Measurements from ENCODE around the gene SVOP.

The SVOP gene

GRCh38 chr12:108895220-108895802 lies 125.6 kb downstream of the SVOP start:
- Histone ChIP-seq H3K9me3 (ENCODE audit: insufficient read depth, low read depth, low read length) (no peaks in the 10 kb centered on the region), H3K4me1 (ENCODE audit: insufficient read depth, low read length) (no peaks in the 10 kb centered on the region), H3K4me3 (ENCODE audit: low read length) (no peak overlapping the region), H3K9ac (ENCODE audit: low read depth, low read length) (no peak overlapping the region), H3K36me3 (ENCODE audit: insufficient read depth, low read depth, low read length) (no peaks in the 10 kb centered on the region), H3K27me3 (ENCODE audit: insufficient read depth, low read length) (no peaks in the 10 kb centered on the region; the same call in 1 of the 2 replicates), H3K27ac (ENCODE audit: low read length) (no peak overlapping the region)

- no peaks in the 10 kb centered on the region for H3K36me3 ChIP-seq (ENCODE audit: insufficient read depth, low read depth, low read length)
- H3K4me1 ChIP-seq (ENCODE audit: insufficient read depth, low read length): no peaks in the 10 kb centered on the region
- H3K27me3 ChIP-seq (ENCODE audit: insufficient read depth, low read length): no peaks in the 10 kb centered on the region
- no peaks in the 10 kb centered on the region for H3K9me3 ChIP-seq (ENCODE audit: insufficient read depth, low read depth, low read length)
- no peak overlapping the region for H3K9ac ChIP-seq (ENCODE audit: low read depth, low read length)
- no peak overlapping the region for H3K27ac ChIP-seq (ENCODE audit: low read length)
- H3K4me3 ChIP-seq (ENCODE audit: low read length): no peak overlapping the region
Observed at GRCh38 chr12:108890208-108890607, 130.7 kb downstream of the SVOP start.

- no peaks in the 10 kb centered on the region for H3K27me3 ChIP-seq (ENCODE audit: insufficient read depth, low read length)
- H3K4me3 ChIP-seq (ENCODE audit: low read length): no peak overlapping the region
- H3K36me3 ChIP-seq (ENCODE audit: insufficient read depth, low read depth, low read length): no peaks in the 10 kb centered on the region
- no peak overlapping the region for H3K9ac ChIP-seq (ENCODE audit: low read depth, low read length)
- H3K4me1 ChIP-seq (ENCODE audit: insufficient read depth, low read length): no peaks in the 10 kb centered on the region
- no peaks in the 10 kb centered on the region for H3K9me3 ChIP-seq (ENCODE audit: insufficient read depth, low read depth, low read length)
- no peak overlapping the region for H3K27ac ChIP-seq (ENCODE audit: low read length)
Observed at GRCh38 chr12:108888031-108888430, 132.8 kb downstream of the SVOP start.

GRCh38 chr12:108886873-108887629 lies 133.8 kb downstream of the SVOP start:
- Histone ChIP-seq H3K27me3 (ENCODE audit: insufficient read depth, low read length) (no peaks in the 10 kb centered on the region), H3K4me1 (ENCODE audit: insufficient read depth, low read length) (no peaks in the 10 kb centered on the region), H3K9me3 (ENCODE audit: insufficient read depth, low read depth, low read length) (no peaks in the 10 kb centered on the region), H3K27ac (ENCODE audit: low read length) (no peak overlapping the region), H3K4me3 (ENCODE audit: low read length) (no peak overlapping the region), H3K36me3 (ENCODE audit: insufficient read depth, low read depth, low read length) (no peaks in the 10 kb centered on the region), H3K9ac (ENCODE audit: low read depth, low read length) (no peak overlapping the region)

GRCh38 chr12:108884116-108885012 lies 136.5 kb downstream of the SVOP start:
- Histone ChIP-seq H3K4me1 (ENCODE audit: insufficient read depth, low read length) (no peaks in the 10 kb centered on the region), H3K27ac (ENCODE audit: low read length) (no peak overlapping the region), H3K9ac (ENCODE audit: low read depth, low read length) (no peak overlapping the region), H3K9me3 (ENCODE audit: insufficient read depth, low read depth, low read length) (no peaks in the 10 kb centered on the region), H3K4me3 (ENCODE audit: low read length) (no peak overlapping the region), H3K27me3 (ENCODE audit: insufficient read depth, low read length) (no peaks in the 10 kb centered on the region), H3K36me3 (ENCODE audit: insufficient read depth, low read depth, low read length) (no peaks in the 10 kb centered on the region)

- H3K27ac ChIP-seq (ENCODE audit: low read length): no peak overlapping the region
- no peak overlapping the region for H3K9ac ChIP-seq (ENCODE audit: low read depth, low read length)
- H3K36me3 ChIP-seq (ENCODE audit: insufficient read depth, low read depth, low read length): no peaks in the 10 kb centered on the region
- H3K4me1 ChIP-seq (ENCODE audit: insufficient read depth, low read length): no peaks in the 10 kb centered on the region
- H3K27me3 ChIP-seq (ENCODE audit: insufficient read depth, low read length): no peaks in the 10 kb centered on the region
- no peaks in the 10 kb centered on the region for H3K9me3 ChIP-seq (ENCODE audit: insufficient read depth, low read depth, low read length)
- no peak overlapping the region for H3K4me3 ChIP-seq (ENCODE audit: low read length)
Observed at GRCh38 chr12:108881953-108882352, 138.9 kb downstream of the SVOP start.

- H3K4me1 ChIP-seq (ENCODE audit: insufficient read depth, low read length): no peaks in the 10 kb centered on the region
- no peaks in the 10 kb centered on the region for H3K27me3 ChIP-seq (ENCODE audit: insufficient read depth, low read length)
- H3K4me3 ChIP-seq (ENCODE audit: low read length): no peak within 1 kb of the TSS
- H3K9ac ChIP-seq (ENCODE audit: low read depth, low read length): no peak within 1 kb of the TSS
- no peak within 1 kb of the TSS for H3K27ac ChIP-seq (ENCODE audit: low read length)
- no peaks in the 10 kb centered on the region for H3K9me3 ChIP-seq (ENCODE audit: insufficient read depth, low read depth, low read length)
- H3K36me3 ChIP-seq (ENCODE audit: insufficient read depth, low read depth, low read length): no peaks in the 10 kb centered on the region
Observed at GRCh38 chr12:108879615-108880254, 141.1 kb downstream of the SVOP start, which contains the start of gene DAO. TSS of gene DAO (plus strand) at chr12:108880092. CDS start at chr12:108885007, 4,915 bp downstream.

GRCh38 chr12:108876550-108876949 lies 144.3 kb downstream of the SVOP start:
- Histone ChIP-seq H3K9me3 (ENCODE audit: insufficient read depth, low read depth, low read length) (no peaks in the 10 kb centered on the region), H3K36me3 (ENCODE audit: insufficient read depth, low read depth, low read length) (no peaks in the 10 kb centered on the region), H3K27me3 (ENCODE audit: insufficient read depth, low read length) (no peaks in the 10 kb centered on the region), H3K9ac (ENCODE audit: low read depth, low read length) (no peak overlapping the region), H3K4me3 (ENCODE audit: low read length) (no peak overlapping the region), H3K27ac (ENCODE audit: low read length) (no peak overlapping the region), H3K4me1 (ENCODE audit: insufficient read depth, low read length) (no peaks in the 10 kb centered on the region)

GRCh38 chr12:108875682-108876361 lies 145.0 kb downstream of the SVOP start:
- Histone ChIP-seq H3K4me1 (ENCODE audit: insufficient read depth, low read length) (no peaks in the 10 kb centered on the region), H3K9me3 (ENCODE audit: insufficient read depth, low read depth, low read length) (no peaks in the 10 kb centered on the region), H3K27me3 (ENCODE audit: insufficient read depth, low read length) (no peaks in the 10 kb centered on the region), H3K27ac (ENCODE audit: low read length) (no peak overlapping the region), H3K4me3 (ENCODE audit: low read length) (no peak overlapping the region), H3K9ac (ENCODE audit: low read depth, low read length) (no peak overlapping the region), H3K36me3 (ENCODE audit: insufficient read depth, low read depth, low read length) (no peaks in the 10 kb centered on the region)

- H3K9me3 ChIP-seq (ENCODE audit: insufficient read depth, low read depth, low read length): no peaks in the 10 kb centered on the region
- H3K36me3 ChIP-seq (ENCODE audit: insufficient read depth, low read depth, low read length): no peaks in the 10 kb centered on the region
- H3K9ac ChIP-seq (ENCODE audit: low read depth, low read length): no peak overlapping the region
- no peaks in the 10 kb centered on the region for H3K4me1 ChIP-seq (ENCODE audit: insufficient read depth, low read length)
- H3K27me3 ChIP-seq (ENCODE audit: insufficient read depth, low read length): no peaks in the 10 kb centered on the region
- no peak overlapping the region for H3K27ac ChIP-seq (ENCODE audit: low read length)
- no peak overlapping the region for H3K4me3 ChIP-seq (ENCODE audit: low read length)
Observed at GRCh38 chr12:108875280-108875679, 145.6 kb downstream of the SVOP start.

- no peak overlapping the region for H3K4me3 ChIP-seq (ENCODE audit: low read length)
- no peaks in the 10 kb centered on the region for H3K4me1 ChIP-seq (ENCODE audit: insufficient read depth, low read length)
- no peak overlapping the region for H3K9ac ChIP-seq (ENCODE audit: low read depth, low read length)
- H3K27me3 ChIP-seq (ENCODE audit: insufficient read depth, low read length): no peaks in the 10 kb centered on the region
- no peak overlapping the region for H3K27ac ChIP-seq (ENCODE audit: low read length)
- H3K9me3 ChIP-seq (ENCODE audit: insufficient read depth, low read depth, low read length): no peaks in the 10 kb centered on the region
- H3K36me3 ChIP-seq (ENCODE audit: insufficient read depth, low read depth, low read length): no peaks in the 10 kb centered on the region
Observed at GRCh38 chr12:108868781-108869180, 152.1 kb downstream of the SVOP start.

Measured in iPS-20b (cell line).